ENCODE results near the gene WDR7.

WDR7 gene

DNA sequence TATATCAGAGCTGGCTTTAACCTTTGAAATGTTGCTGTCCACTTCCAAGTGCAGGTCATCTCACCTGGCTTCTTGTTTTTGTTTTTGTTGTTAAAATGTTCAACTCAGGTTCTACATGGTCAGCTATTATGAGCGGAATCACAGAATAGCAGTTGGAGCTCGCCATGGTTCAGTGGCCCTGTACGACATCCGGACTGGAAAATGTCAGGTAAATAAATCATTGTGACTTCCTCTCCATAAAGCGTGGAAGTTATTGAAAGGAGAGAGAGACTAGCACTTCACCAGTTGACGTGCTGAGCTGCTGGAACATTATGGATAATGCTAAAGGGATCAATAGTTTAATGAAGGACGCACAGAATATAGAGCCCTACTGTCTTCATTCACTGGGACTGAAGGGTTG, 311.2 kb downstream of the WDR7 start:
- no peak overlapping the region for H3K4me3 ChIP-seq (ENCODE audit: low read depth, low read length)
- DNase-seq (ENCODE audit: low read depth): no peak
- TF ChIP-seq, protein P1, sequence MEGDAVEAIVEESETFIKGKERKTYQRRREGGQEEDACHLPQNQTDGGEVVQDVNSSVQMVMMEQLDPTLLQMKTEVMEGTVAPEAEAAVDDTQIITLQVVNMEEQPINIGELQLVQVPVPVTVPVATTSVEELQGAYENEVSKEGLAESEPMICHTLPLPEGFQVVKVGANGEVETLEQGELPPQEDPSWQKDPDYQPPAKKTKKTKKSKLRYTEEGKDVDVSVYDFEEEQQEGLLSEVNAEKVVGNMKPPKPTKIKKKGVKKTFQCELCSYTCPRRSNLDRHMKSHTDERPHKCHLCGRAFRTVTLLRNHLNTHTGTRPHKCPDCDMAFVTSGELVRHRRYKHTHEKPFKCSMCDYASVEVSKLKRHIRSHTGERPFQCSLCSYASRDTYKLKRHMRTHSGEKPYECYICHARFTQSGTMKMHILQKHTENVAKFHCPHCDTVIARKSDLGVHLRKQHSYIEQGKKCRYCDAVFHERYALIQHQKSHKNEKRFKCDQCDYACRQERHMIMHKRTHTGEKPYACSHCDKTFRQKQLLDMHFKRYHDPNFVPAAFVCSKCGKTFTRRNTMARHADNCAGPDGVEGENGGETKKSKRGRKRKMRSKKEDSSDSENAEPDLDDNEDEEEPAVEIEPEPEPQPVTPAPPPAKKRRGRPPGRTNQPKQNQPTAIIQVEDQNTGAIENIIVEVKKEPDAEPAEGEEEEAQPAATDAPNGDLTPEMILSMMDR (conservative IDR thresholded peaks at IDR 0.05; ENCODE audit: low read depth, low read length): no peak

DNA sequence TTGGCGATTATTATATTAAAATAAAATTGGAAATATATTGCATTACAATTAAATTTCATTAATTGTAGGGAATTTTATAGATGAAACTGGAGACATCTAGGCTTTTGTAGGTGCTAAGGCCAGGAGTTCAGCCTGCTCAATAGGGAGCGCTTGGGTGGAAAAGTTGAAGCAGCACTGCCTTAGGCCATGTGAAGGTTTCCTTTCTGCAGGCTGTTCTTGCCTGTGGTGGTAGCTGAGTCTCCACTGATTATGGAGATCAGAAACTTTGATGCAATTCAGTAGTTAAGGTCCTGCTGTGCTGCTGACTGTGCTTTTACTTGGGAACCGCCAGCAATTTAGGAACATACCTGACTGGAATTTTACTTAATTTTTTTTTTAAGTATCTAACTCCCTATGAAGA, 315.9 kb downstream of the WDR7 start:
- TF ChIP-seq, protein P1 (conservative IDR thresholded peaks at IDR 0.05; ENCODE audit: low read depth, low read length): no peak
- H3K4me3 ChIP-seq (ENCODE audit: low read depth, low read length): no peak overlapping the region
- no peak for DNase-seq (ENCODE audit: low read depth)

DNA sequence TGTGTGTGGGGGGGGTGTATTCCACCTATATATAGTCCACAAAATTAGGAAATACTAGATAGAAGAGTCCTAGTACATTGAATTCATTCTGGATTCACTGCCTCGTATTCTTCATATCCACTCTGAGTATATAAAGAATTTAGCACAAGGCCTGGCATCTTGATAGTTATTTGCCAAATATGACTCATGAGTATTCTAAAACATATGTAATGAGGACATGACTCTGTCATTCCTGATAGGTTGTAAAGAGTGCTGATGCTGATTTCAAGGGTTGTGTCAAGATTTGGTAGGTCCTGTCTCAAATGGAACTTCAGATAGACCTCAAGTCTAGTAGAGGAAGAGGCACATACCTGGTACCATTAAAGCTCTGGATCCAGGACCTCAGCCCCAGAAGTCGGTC, 322.3 kb downstream of the WDR7 start:
- peak; percentile 2 for DNase-seq (ENCODE audit: low read depth)
- TF ChIP-seq, protein P1 (conservative IDR thresholded peaks at IDR 0.05; ENCODE audit: low read depth, low read length): no peak
- no peak overlapping the region for H3K4me3 ChIP-seq (ENCODE audit: low read depth, low read length)

DNA sequence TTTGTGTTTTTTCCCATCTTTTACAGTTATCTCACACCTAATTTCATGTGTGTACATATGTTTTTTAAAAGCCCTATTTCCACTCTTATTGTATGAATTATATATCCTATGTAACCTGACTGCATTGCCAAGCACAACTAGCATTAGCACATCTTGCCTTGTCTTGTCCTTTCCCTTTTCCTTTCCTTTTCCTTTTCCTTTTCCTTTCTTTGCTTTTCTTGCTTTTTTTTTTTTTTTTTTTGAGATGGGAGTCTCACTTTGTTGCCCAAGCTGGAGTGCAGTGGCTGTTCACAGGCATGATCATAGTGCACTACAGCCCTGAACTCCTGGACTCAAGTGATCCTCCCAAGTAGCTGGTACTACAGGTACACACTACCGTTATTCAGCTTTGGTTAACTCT, 323.0 kb downstream of the WDR7 start:
- DNase-seq (ENCODE audit: low read depth): no peak
- TF ChIP-seq, protein P1 (conservative IDR thresholded peaks at IDR 0.05; ENCODE audit: low read depth, low read length): no peak

DNA sequence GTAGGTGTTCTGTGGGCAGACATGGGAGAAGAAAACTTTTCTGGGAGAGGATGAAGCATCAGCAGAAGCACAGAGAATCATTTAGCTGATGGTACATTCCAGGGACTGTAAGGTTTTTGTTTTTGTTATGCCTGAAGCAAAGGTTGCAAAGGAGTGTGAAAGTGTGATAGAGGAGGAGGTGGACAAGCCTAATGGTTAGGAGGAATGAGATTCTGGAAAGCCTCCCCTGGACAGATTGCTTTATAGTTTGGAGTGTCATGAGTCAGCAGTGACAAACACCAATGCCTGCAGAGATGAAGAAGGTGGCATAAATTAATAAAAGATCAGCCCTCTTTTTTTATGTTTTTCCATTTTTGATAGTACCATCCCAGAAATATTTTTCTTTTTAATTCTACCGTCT, 324.1 kb downstream of the WDR7 start:
- H3K4me3 ChIP-seq (ENCODE audit: low read depth, low read length): no peak overlapping the region
- TF ChIP-seq, protein P1 (conservative IDR thresholded peaks at IDR 0.05; ENCODE audit: low read depth, low read length): no peak
- no peak for DNase-seq (ENCODE audit: low read depth)

More for the DNA sequence above, 323.0 kb downstream of the WDR7 start:
- no peak overlapping the region for H3K4me3 ChIP-seq (ENCODE audit: low read depth, low read length)

DNA sequence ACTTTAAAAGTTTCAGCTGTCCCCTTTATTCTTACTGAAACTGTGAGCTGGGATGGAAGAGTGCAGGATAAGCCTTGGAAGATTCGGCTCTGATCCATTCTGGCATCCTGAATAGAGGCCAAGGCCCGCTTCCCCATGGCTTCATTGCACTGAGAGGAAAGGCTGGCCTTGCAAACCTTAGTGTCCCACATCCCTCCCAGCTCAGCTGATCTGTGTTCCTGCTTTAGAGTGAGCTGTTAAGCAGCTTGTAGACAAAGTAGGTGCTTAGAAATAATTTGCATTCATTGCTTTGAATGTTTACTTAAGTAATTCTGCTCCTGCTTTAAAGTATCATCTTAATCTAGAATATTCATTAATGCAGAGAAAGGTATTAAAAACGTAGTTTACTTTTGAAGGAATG, 326.1 kb downstream of the WDR7 start:
- no peak overlapping the region for H3K4me3 ChIP-seq (ENCODE audit: low read depth, low read length)
- DNase-seq (ENCODE audit: low read depth): no peak
- TF ChIP-seq, protein P1 (conservative IDR thresholded peaks at IDR 0.05; ENCODE audit: low read depth, low read length): no peak

DNA sequence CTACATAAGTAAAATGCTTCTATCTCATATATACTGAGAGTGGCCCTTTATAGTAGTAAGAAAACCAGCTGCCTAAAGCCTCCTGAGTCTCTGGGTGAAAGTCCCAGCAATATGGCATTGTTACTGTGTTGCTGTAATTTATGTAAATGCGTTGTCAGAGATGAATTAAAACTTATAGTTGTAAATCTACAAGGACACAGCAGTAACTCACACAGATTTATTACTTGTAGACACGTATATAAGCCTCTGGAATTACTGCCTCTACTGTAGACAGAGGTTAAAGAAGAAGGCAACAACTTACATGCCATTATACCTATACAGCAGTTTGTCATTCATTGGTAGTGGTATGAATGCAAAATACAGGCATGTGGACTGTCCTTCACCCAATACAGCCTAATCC, 326.6 kb downstream of the WDR7 start:
- TF ChIP-seq, protein P1 (conservative IDR thresholded peaks at IDR 0.05; ENCODE audit: low read depth, low read length): no peak
- DNase-seq (ENCODE audit: low read depth): no peak
- H3K4me3 ChIP-seq (ENCODE audit: low read depth, low read length): no peak overlapping the region

Data from choroid plexus epithelial cell (primary cell).